Measurements from ENCODE around the gene IL20RB.
"Not testable (repeated sequence)": the region's sequence is repeated elsewhere in the genome, so short reads cannot be mapped to it uniquely, and the experiment has no call there.

The IL20RB gene

DNA sequence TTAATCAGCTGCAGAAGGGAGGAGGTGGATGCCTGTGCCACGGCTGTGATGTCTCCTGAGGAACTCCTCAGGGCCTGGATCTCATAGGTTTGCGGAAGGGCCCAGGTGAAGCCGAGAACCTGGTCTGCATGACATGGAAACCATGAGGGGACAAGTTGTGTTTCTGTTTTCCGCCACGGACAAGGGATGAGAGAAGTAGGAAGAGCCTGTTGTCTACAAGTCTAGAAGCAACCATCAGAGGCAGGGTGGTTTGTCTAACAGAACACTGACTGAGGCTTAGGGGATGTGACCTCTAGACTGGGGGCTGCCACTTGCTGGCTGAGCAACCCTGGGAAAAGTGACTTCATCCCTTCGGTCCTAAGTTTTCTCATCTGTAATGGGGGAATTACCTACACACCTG is 52.4 kb downstream of the IL20RB start:
- ChIA-PET CTCF (interaction anchor here (0.8 to 2.8 kb wide), 3 partner anchors 251 to 1090 kb away, joined by 3 to 18 read pairs (median 13); partner anchors contain the start of gene STAG1), POLR2A (no interaction called here)
- H3K4me3 ChIP-seq (ENCODE audit: low read depth, low read length): no peak overlapping the region
- TF ChIP-seq, protein P1, sequence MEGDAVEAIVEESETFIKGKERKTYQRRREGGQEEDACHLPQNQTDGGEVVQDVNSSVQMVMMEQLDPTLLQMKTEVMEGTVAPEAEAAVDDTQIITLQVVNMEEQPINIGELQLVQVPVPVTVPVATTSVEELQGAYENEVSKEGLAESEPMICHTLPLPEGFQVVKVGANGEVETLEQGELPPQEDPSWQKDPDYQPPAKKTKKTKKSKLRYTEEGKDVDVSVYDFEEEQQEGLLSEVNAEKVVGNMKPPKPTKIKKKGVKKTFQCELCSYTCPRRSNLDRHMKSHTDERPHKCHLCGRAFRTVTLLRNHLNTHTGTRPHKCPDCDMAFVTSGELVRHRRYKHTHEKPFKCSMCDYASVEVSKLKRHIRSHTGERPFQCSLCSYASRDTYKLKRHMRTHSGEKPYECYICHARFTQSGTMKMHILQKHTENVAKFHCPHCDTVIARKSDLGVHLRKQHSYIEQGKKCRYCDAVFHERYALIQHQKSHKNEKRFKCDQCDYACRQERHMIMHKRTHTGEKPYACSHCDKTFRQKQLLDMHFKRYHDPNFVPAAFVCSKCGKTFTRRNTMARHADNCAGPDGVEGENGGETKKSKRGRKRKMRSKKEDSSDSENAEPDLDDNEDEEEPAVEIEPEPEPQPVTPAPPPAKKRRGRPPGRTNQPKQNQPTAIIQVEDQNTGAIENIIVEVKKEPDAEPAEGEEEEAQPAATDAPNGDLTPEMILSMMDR (IDR thresholded peaks at IDR 0.05; ENCODE audit: insufficient read depth, low read length, missing control alignments): no peak
- no peak for DNase-seq (ENCODE audit: low read depth, low spot score)

DNA sequence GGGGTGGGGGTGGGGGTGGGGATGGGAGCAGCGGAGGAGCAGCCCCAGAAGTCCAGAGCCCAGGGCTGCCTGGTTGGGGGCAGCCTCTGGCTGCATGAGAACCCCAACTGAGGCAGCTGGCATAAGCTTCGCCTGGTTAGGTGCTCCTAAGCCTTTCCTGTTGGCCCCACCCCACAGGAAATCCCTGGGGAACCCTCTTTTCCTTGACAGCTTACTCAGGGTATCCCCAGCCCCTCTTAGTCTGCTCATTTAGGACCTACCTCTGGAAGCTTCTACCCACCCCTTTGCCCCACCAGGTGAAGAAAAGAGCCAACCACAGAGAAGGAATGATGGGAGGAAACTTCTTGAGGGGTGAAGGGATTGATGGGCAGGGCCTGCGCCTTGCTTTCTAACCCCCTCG is 53.4 kb downstream of the IL20RB start:
- no peak for DNase-seq (ENCODE audit: low read depth, low spot score)
- no peak overlapping the region for H3K4me3 ChIP-seq (ENCODE audit: low read depth, low read length)
- ChIA-PET POLR2A (no interaction called here), CTCF (interaction anchor here (0.8 to 2.8 kb wide), 4 partner anchors 15 to 1091 kb away, joined by 3 to 18 read pairs (median 8); partner anchors contain the start of gene STAG1)
- TF ChIP-seq, protein P1 (IDR thresholded peaks at IDR 0.05; ENCODE audit: insufficient read depth, low read length, missing control alignments): no peak

DNA sequence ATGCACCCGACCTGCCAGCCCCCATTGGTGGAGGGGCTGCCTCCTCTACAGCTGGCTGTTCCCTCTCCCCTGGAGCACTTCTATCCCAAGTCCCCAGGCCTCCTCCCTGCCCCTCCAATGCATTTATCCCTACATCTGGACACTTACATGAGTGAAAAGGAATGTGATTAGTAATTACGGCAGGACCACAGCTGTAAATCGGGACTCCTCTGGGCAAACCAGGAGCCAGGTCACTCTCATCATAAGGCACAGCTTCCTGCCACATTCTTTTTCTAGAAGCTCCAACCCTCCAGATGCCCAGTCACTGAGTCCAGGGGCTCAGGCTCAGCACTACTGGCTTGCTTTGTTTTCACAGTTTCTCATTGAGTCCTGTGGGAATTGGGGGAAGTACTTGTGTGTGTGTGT is 54.3 kb downstream of the IL20RB start:
- peak; percentile 36 for DNase-seq (ENCODE audit: low read depth, low spot score)
- TF ChIP-seq, protein P1 (IDR thresholded peaks at IDR 0.05; ENCODE audit: insufficient read depth, low read length, missing control alignments): no peak
- ChIA-PET POLR2A (interaction anchor here (1.1 kb wide), 1 partner anchor 260 kb away, joined by 3 read pairs; the partner anchor contains the start of gene STAG1), CTCF (interaction anchor here (0.8 to 4.7 kb wide), 9 partner anchors 16 to 620 kb away, joined by 3 to 31 read pairs (median 3); partner anchors contain the start of gene STAG1)
- H3K4me3 ChIP-seq (ENCODE audit: low read depth, low read length): no peak overlapping the region

DNA sequence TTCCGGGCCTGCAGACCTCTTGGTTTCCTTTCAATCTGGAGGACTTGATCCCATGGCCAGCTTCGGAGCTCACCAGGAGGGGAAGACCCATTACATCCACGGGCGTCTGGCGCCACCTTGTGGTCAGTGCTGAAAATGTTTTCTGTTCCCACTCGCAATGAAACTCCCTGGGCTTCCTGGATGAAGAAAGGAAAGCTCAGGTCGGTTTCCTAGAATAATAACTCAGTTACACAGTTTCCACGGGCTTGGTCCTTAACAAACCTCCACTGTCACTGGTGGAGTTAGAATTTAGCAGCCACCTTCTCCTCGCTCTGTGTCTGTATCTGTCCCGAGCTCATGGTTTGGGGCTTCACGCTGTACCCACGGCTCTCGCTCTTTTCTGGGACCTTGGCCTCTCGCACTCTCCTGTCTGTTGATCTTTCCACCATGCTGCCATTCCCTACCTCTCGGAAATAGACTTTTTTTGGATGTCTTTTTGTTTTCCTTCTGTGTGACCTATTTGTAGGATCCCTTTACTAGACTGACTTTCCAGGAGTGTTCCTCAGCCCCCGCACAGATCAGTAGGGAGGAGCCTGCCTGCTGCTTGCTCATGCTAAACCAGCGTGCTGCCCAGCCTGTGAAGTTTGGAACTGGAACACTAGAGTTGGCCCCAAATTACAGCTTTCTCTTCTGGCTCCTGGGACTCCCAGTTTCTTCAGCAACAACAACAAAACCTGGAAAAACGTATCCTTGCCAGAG is 56.3 kb downstream of the IL20RB start:
- POLR2A ChIA-PET: interaction anchor here (0.5 to 1.6 kb wide), 4 partner anchors 8 to 770 kb away, joined by 3 to 23 read pairs (median 4); partner anchors contain the start of gene STAG1
- H3K4me3 ChIP-seq (ENCODE audit: low read depth, low read length): peak overlapping the region; percentile 67
- CTCF ChIA-PET: interaction anchor here (0.6 to 4.7 kb wide), 87 partner anchors 8 to 1120 kb away, joined by 3 to 89 read pairs (median 4); partner anchors contain the start of genes IL20RB, NCK1, SLC35G2 and STAG1
- peak; percentile 29 for DNase-seq (ENCODE audit: low read depth, low spot score)
- TF ChIP-seq, protein P1 (IDR thresholded peaks at IDR 0.05; ENCODE audit: insufficient read depth, low read length, missing control alignments): peak; percentile 75

DNA sequence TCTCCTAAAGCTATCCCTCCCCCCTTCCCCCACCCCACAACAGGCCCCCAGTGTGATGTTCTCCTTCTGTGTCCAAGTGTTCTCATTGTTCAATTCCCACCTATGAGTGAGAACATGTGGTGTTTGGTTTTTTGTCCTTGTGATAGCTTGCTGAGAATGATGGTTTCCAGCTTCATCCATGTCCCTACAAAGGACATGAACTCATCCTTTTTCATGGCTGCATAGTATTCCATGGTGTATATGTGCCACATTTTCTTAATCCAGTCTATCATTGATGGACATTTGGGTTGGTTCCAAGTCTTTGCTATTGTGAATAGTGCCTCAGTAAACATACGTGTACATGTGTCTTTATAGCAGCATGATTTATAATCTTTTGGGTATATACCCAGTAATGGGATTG is 59.5 kb downstream of the IL20RB start:
- POLR2A ChIA-PET; DNase-seq (ENCODE audit: low read depth, low spot score); H3K4me3 ChIP-seq (ENCODE audit: low read depth, low read length): not testable (repeated sequence)
- CTCF ChIA-PET: interaction anchor here (1.1 to 4.2 kb wide), 3 partner anchors 15 to 259 kb away, joined by 3 to 89 read pairs (median 6); no protein-coding TSS in a partner anchor

DNA sequence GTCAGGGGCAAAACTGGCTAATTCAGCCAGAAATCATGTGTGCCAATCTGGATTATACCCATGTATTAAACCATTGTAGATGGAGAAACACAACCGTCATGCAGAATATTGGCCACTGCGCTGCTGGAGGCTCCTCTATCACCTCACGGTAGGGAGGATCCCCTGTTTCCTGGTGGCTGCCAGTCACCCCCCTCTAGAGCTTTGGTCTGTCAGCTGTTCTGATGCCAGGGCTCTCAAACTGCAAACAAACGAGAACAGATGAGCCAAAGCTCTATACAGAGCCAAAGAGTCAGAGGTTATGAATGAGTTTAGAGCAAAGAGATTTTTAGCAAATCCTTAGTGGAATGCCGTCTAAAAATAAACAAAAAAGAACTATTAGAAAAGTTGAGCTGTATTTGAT is 62.5 kb downstream of the IL20RB start:
- no peak for DNase-seq (ENCODE audit: low read depth, low spot score)
- ChIA-PET CTCF (interaction anchor here (0.6 to 4.7 kb wide), 3 partner anchors 12 to 1751 kb away, joined by 4 to 45 read pairs (median 4); partner anchors contain the start of gene STAG1), POLR2A (no interaction called here)
- TF ChIP-seq, protein P1 (IDR thresholded peaks at IDR 0.05; ENCODE audit: insufficient read depth, low read length, missing control alignments): no peak
- H3K4me3 ChIP-seq (ENCODE audit: low read depth, low read length): no peak overlapping the region
